GM10248 (cell line): ENCODE measurements around the gene PRIM1.

Experiments used
- CTCF ChIA-PET: fragments of 300-600 bp; sonication (Branson Sonifier 250); formaldehyde crosslinking; extraction: SDS; loops from one replicate; lab custom pipeline; 2021; ENCODE audit warnings: antibody characterized with exemption; lab: Yijun Ruan, JAX
- POLR2A ChIA-PET: fragments of 350-650 bp; sonication (Branson Sonifier 250); formaldehyde crosslinking; extraction: SDS; loops from one replicate; lab custom pipeline; 2020; ENCODE audit warnings: antibody characterized with exemption; lab: Yijun Ruan, JAX
- DNase-seq: peaks from one replicate; pipeline ENCODE4 v3.0.0; 2012; ENCODE audit errors: extremely low spot score
- TF ChIP-seq, protein P1 (sequence below): IDR thresholded peaks from 2 replicates; pipeline ENCODE4 v1.5.1; 2012; ENCODE audit warnings: mild to moderate bottlenecking, low read depth; ENCODE audit errors: extremely low read depth, missing control alignments, control extremely low read depth

Gene PRIM1

DNA sequence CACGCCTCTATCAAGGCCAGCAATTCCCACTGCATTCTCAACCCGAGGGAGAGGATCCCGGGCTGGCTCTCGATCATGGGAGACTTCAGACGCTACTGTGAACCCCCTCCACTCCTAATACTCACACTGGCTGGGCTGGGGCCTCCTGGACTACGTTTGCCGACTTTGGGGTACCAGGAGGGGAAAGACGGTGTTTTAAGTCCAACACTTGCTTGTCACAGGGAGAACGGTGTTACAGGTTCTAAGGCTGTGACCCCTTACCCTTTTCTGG, 27.5 kb downstream of the PRIM1 start:
- POLR2A ChIA-PET: interaction anchor here (1.3 kb wide), 1 partner anchor 14 kb away, joined by 13 read pairs; no protein-coding TSS in a partner anchor
- DNase-seq: no peak
- CTCF ChIA-PET: interaction anchor here (1.5 kb wide), 1 partner anchor 11 kb away, joined by 3 read pairs; no protein-coding TSS in a partner anchor
- TF ChIP-seq, protein P1, sequence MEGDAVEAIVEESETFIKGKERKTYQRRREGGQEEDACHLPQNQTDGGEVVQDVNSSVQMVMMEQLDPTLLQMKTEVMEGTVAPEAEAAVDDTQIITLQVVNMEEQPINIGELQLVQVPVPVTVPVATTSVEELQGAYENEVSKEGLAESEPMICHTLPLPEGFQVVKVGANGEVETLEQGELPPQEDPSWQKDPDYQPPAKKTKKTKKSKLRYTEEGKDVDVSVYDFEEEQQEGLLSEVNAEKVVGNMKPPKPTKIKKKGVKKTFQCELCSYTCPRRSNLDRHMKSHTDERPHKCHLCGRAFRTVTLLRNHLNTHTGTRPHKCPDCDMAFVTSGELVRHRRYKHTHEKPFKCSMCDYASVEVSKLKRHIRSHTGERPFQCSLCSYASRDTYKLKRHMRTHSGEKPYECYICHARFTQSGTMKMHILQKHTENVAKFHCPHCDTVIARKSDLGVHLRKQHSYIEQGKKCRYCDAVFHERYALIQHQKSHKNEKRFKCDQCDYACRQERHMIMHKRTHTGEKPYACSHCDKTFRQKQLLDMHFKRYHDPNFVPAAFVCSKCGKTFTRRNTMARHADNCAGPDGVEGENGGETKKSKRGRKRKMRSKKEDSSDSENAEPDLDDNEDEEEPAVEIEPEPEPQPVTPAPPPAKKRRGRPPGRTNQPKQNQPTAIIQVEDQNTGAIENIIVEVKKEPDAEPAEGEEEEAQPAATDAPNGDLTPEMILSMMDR: no peak

DNA sequence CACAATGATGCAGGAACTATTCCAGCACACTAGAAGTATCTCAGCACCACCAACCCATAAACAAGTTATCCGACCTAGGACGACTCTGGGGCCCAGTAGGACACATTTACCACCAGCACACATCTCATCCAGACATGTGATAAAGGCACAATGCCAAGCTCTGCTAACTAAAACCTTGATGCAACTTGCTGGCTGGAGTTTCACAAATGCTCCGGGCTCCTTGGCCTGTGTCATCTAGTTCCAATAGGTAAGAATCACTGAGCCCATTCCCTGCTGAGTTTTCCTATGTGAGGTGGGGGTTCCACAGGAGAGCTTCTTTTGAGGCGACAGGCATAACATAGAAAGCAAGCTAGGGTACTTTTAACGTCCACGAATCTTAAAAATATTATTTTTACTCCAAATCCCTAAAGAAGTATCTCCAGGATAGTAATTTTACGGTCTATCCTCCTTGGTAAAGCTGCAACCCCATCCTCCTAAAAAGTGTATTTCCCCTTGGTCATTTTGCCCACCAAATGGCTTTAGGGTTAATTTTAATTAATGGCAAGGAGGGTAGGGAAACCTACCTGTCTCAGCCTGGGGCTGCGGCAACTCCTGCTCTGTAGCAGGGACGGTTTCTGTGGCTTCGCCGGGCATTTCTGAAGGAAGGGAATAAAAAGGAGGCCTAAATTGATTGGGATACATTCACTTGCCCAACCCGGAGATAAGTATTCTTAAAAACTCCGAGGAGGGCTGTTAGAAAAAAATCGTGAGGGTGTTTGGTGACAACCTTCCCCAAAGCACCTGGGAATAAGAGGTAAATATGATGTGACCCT, 28.0 kb downstream of the PRIM1 start:
- DNase-seq: no peak
- TF ChIP-seq, protein P1: no peak
- ChIA-PET POLR2A (interaction anchor here (0.8 to 1.0 kb wide), 2 partner anchors 79 to 95 kb away, joined by 3 read pairs; no protein-coding TSS in a partner anchor), CTCF (interaction anchor here (0.9 to 1.5 kb wide), 3 partner anchors 10 to 87 kb away, joined by 3 read pairs; no protein-coding TSS in a partner anchor)

DNA sequence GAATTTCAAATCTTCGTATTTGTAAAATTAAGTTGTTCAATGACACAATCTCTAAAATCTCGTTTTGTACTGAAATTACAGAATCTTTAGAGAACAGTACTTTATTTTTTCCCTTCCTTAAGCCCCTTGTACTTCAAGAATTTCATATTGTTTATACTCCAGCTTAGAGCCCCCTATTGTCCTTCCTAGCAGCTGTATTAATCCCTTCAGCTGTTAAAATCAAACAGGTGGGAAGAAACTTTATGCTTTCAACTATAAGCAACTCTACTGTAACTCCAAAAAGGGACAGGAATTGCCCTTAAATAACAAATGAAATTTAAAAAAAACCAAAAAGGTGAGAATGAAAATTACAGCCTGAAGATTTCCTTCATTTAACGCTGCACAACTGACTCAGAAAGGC, 28.8 kb downstream of the PRIM1 start:
- no peak for DNase-seq
- ChIA-PET POLR2A (interaction anchor here (0.8 to 1.0 kb wide), 2 partner anchors 78 to 95 kb away, joined by 3 read pairs; no protein-coding TSS in a partner anchor), CTCF (interaction anchor here (0.9 to 1.5 kb wide), 3 partner anchors 9 to 87 kb away, joined by 3 read pairs; no protein-coding TSS in a partner anchor)
- TF ChIP-seq, protein P1: no peak

DNA sequence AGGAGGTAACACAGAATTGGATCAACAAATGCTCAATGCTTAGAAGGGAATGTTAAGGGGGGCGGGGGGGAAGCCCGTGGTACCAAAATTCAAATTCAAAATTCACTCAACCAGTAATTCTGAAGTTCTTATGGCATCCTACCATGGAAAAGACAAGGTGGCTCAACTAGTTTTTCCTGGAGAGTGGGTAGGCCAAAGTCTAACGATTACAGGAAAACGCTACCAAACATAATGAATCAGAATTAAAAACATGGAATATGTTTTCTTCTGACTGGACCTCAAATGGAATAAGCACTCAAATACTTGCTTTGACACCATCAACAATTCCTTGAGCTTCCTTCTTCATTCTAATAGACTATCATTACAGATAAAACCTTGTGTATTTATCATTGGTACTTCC, 29.3 kb downstream of the PRIM1 start:
- TF ChIP-seq, protein P1: no peak
- ChIA-PET CTCF (interaction anchor here (0.9 to 1.1 kb wide), 2 partner anchors 15 to 86 kb away, joined by 3 read pairs; no protein-coding TSS in a partner anchor), POLR2A (interaction anchor here (0.8 kb wide), 1 partner anchor 77 kb away, joined by 3 read pairs; no protein-coding TSS in a partner anchor)
- no peak for DNase-seq

DNA sequence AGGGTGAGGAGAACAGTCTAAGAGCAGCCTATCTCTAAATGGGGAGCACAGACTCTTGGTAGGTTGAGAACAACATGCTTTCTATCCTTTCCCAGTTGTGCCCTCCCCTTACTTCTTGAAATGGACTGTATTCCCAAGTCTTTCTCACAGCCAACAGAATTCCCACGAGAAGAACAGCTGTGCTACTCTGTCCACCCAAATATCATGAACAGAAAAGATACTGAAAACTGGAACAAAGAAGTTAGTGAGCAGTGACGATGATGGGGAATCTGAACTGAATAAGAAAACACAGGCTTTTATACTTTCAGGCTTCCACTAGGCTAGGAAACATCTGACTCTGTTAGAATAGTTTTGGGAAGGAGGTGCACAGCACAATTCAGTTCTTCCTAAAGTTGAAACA, 30.4 kb downstream of the PRIM1 start:
- POLR2A ChIA-PET: interaction anchor here (0.8 kb wide), 1 partner anchor 34 kb away, joined by 3 read pairs; the partner anchor contains the start of gene PTGES3
- no peak for DNase-seq
- TF ChIP-seq, protein P1: no peak
- CTCF ChIA-PET: interaction anchor here (0.6 to 1.5 kb wide), 2 partner anchors 18 to 362 kb away, joined by 3 read pairs; partner anchors contain the start of gene STAT2

DNA sequence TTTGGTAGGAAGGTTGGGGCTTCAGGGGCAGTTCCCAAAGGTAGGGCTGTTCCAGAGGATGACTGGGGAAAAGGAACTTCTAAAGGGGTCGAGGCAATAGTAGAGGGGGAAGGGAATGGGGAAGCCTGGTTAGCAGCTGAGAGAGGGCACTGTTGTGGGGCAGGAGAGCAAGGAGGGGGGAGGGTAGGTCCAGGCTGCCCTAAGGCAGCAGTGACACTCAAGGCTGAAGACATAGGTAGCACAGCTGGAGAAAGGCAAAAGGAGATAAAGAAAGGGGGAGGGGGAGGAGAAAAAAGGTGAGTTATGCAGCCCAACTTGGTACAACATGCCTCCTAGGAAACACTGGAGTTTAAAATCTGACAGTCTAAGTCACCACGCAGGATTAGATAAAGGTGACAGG, 30.9 kb downstream of the PRIM1 start:
- CTCF ChIA-PET: interaction anchor here (1.5 kb wide), 1 partner anchor 19 kb away, joined by 3 read pairs; no protein-coding TSS in a partner anchor
- POLR2A ChIA-PET: interaction anchor here (5.1 kb wide), 1 partner anchor 34 kb away, joined by 29 read pairs; the partner anchor contains the start of gene PTGES3
- TF ChIP-seq, protein P1: no peak
- DNase-seq: no peak
